ENCODE measurements around the gene CLDN15.
"Not testable (repeated sequence)": the region's sequence is repeated elsewhere in the genome, so short reads cannot be mapped to it uniquely, and the experiment has no call there.

The CLDN15 gene

GRCh38 chr7:101253199-101253598 lies 15.6 kb upstream of the CLDN15 start:
- H3K27ac Mint-ChIP-seq; H3K9me3 Mint-ChIP-seq (ENCODE audit: low read depth): not testable (repeated sequence)
- peak overlapping the region; percentile 100 for H3K4me3 Mint-ChIP-seq

DNA sequence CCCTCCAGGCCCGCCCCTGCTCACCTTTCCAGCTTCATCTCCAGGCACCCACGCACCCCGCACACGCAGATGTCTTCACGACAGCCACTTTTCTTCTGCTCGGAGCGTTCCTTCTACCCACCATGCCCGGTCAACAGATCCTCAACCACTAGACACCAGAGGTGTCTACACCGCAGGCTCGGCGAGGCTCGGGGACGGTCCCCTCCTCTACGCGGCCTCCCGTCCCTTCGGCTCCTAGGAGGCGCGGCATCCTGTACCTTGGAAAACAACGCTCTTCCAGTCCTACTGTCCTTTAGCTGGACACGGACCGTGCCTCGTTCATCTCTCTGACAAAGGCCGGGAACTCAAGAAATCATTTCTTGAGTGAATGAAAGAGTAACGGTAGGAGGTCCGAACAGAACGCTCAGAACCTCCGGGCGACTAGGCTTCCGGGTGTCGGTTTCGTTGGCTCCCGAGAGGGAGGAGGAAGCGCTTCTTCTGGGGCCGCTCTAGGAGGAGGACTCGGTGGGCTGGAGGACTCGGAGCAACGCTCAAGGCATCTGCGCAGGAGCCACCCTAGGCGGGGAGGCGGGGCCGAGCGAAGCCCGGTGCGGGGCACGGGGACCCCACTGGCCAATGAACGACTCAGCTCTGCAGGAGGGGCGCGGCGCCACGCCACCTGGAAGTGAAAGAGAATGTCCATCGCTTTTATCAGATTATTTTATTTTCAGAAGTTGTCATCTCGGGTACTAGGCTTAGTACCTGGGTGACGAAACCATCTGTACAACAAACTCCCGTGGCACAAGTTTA lies 14.5 kb upstream of the CLDN15 start:
- Mint-ChIP-seq H3K4me3 (peak overlapping the region; percentile 100), H3K27ac (peak overlapping the region; percentile 99), H3K4me1 (ENCODE audit: low read depth) (peaks cover 26% of the 10 kb centered on the region), H3K27me3 (peaks cover 2% of the 10 kb centered on the region), H3K9me3 (ENCODE audit: low read depth) (no peaks in the 10 kb centered on the region), H3K36me3 (peaks cover 5% of the 10 kb centered on the region)

More at GRCh38 chr7:101253199-101253598, 15.6 kb upstream of the CLDN15 start:
- H3K27me3 Mint-ChIP-seq, H3K36me3 Mint-ChIP-seq: not testable (repeated sequence)
- peaks cover 24% of the 10 kb centered on the region for H3K4me1 Mint-ChIP-seq (ENCODE audit: low read depth)

GRCh38 chr7:101250324-101250723 lies 12.7 kb upstream of the CLDN15 start:
- H3K27me3 Mint-ChIP-seq = no peaks in the 10 kb centered on the region
- H3K4me1 Mint-ChIP-seq (ENCODE audit: low read depth) = peaks cover 32% of the 10 kb centered on the region
- H3K4me3 Mint-ChIP-seq = peak overlapping the region; percentile 100
- H3K27ac Mint-ChIP-seq = peak overlapping the region; percentile 61
- no peaks in the 10 kb centered on the region for H3K9me3 Mint-ChIP-seq (ENCODE audit: low read depth)
- H3K36me3 Mint-ChIP-seq = peaks cover 5% of the 10 kb centered on the region

- peaks cover 43% of the 10 kb centered on the region for H3K4me1 Mint-ChIP-seq (ENCODE audit: low read depth)
- H3K36me3 Mint-ChIP-seq = peaks cover 5% of the 10 kb centered on the region
- peak overlapping the region; percentile 40 for H3K4me3 Mint-ChIP-seq
- H3K27me3 Mint-ChIP-seq = no peaks in the 10 kb centered on the region
- H3K9me3 Mint-ChIP-seq (ENCODE audit: low read depth) = no peaks in the 10 kb centered on the region
- H3K27ac Mint-ChIP-seq = no peak overlapping the region
Observed at GRCh38 chr7:101248276-101248675, 10.7 kb upstream of the CLDN15 start.

DNA sequence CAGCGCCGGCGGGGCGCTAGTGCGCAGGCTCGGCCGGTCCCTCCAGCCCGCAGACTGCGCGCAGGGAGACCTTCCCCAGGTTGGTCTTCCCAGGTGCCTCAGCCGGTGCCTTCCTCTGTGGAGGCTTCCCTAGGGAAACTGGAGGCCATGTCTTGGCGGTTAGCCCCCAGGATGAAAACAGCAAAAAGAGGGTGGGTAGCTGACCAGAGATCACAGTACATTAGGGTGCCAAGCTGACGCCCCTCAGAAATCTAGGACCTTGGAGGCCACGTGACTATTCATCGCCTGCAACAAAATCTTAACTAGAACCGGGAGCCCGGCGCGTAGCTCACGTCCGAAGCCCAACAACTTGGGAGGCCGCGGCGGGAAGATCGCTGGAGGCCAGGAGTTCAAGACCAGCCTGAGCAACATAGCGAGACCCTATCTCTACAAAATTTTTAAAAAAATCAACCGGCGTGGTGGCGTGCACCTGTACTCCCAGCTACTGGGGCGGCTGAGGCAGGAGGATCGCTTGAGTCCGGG lies 7.6 kb upstream of the CLDN15 start:
- peak overlapping the region; percentile 98 for H3K27ac Mint-ChIP-seq
- peaks cover 34% of the 10 kb centered on the region for H3K4me1 Mint-ChIP-seq (ENCODE audit: low read depth)
- no peaks in the 10 kb centered on the region for H3K9me3 Mint-ChIP-seq (ENCODE audit: low read depth)
- peaks cover 2% of the 10 kb centered on the region for H3K36me3 Mint-ChIP-seq
- peak overlapping the region; percentile 98 for H3K4me3 Mint-ChIP-seq
- no peaks in the 10 kb centered on the region for H3K27me3 Mint-ChIP-seq

GRCh38 chr7:101244375-101245146 lies 7.0 kb upstream of the CLDN15 start, which contains the start of gene FIS1:
TSS of gene FIS1 (minus strand) at chr7:101245081. CDS start at chr7:101245004, 77 bp downstream.
- peaks cover 31% of the 10 kb centered on the region for H3K4me1 Mint-ChIP-seq (ENCODE audit: low read depth)
- no peaks in the 10 kb centered on the region for H3K9me3 Mint-ChIP-seq (ENCODE audit: low read depth)
- H3K36me3 Mint-ChIP-seq = peaks cover 2% of the 10 kb centered on the region
- peak within 1 kb of the TSS; percentile 98 for H3K4me3 Mint-ChIP-seq
- no peaks in the 10 kb centered on the region for H3K27me3 Mint-ChIP-seq
- peak within 1 kb of the TSS; percentile 98 for H3K27ac Mint-ChIP-seq

GRCh38 chr7:101243646-101244374 lies 6.2 kb upstream of the CLDN15 start:
- H3K4me1 Mint-ChIP-seq (ENCODE audit: low read depth) = peaks cover 31% of the 10 kb centered on the region
- peaks cover 2% of the 10 kb centered on the region for H3K36me3 Mint-ChIP-seq
- no peaks in the 10 kb centered on the region for H3K27me3 Mint-ChIP-seq
- H3K9me3 Mint-ChIP-seq (ENCODE audit: low read depth) = no peaks in the 10 kb centered on the region
- H3K4me3 Mint-ChIP-seq = peak overlapping the region; percentile 98
- H3K27ac Mint-ChIP-seq = peak overlapping the region; percentile 98

- H3K4me3 Mint-ChIP-seq = no peak overlapping the region
- no peaks in the 10 kb centered on the region for H3K27me3 Mint-ChIP-seq
- H3K4me1 Mint-ChIP-seq (ENCODE audit: low read depth) = peaks cover 25% of the 10 kb centered on the region
- H3K36me3 Mint-ChIP-seq = no peaks in the 10 kb centered on the region
- H3K27ac Mint-ChIP-seq = no peak overlapping the region
- H3K9me3 Mint-ChIP-seq (ENCODE audit: low read depth) = no peaks in the 10 kb centered on the region
Observed at GRCh38 chr7:101241443-101242349, 4.1 kb upstream of the CLDN15 start.

DNA sequence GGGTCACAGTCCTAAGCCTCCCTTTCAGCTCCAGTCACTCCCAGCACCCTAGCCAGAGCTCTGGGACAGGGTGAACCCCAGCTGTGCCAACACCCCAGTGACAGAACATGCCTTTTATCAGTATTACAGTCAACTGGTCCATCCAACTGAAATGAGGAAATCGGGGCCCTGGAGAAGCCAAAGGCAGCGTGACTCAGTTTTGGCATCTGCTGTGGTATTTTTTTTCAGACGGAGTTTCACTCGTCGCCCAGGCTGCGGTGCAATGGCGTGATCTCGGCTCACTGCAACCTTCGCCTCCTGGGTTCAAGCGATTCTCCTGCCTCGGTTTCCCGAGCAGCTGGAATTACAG lies 3.4 kb upstream of the CLDN15 start:
- Mint-ChIP-seq H3K36me3 (no peaks in the 10 kb centered on the region), H3K4me3 (no peak overlapping the region), H3K27me3 (no peaks in the 10 kb centered on the region)

GRCh38 chr7:101240226-101241014 lies 2.8 kb upstream of the CLDN15 start:
- no peaks in the 10 kb centered on the region for H3K9me3 Mint-ChIP-seq (ENCODE audit: low read depth)
- H3K27ac Mint-ChIP-seq = no peak overlapping the region
- no peak overlapping the region for H3K4me3 Mint-ChIP-seq
- H3K27me3 Mint-ChIP-seq = no peaks in the 10 kb centered on the region
- H3K4me1 Mint-ChIP-seq (ENCODE audit: low read depth) = peaks cover 20% of the 10 kb centered on the region
- H3K36me3 Mint-ChIP-seq = no peaks in the 10 kb centered on the region

More for the DNA sequence above, 3.4 kb upstream of the CLDN15 start:
- H3K27ac Mint-ChIP-seq = no peak overlapping the region
- peaks cover 24% of the 10 kb centered on the region for H3K4me1 Mint-ChIP-seq (ENCODE audit: low read depth)
- H3K9me3 Mint-ChIP-seq (ENCODE audit: low read depth) = no peaks in the 10 kb centered on the region

- H3K27ac Mint-ChIP-seq = no peak overlapping the region
- no peak overlapping the region for H3K4me3 Mint-ChIP-seq
- H3K9me3 Mint-ChIP-seq (ENCODE audit: low read depth) = no peaks in the 10 kb centered on the region
- peaks cover 16% of the 10 kb centered on the region for H3K4me1 Mint-ChIP-seq (ENCODE audit: low read depth)
- no peaks in the 10 kb centered on the region for H3K27me3 Mint-ChIP-seq
- H3K36me3 Mint-ChIP-seq = no peaks in the 10 kb centered on the region
Observed at GRCh38 chr7:101239951-101240220, 2.3 kb upstream of the CLDN15 start.

- Mint-ChIP-seq H3K4me3 (no peak overlapping the region), H3K4me1 (ENCODE audit: low read depth) (peaks cover 16% of the 10 kb centered on the region), H3K36me3 (no peaks in the 10 kb centered on the region), H3K27ac (no peak overlapping the region), H3K9me3 (ENCODE audit: low read depth) (no peaks in the 10 kb centered on the region), H3K27me3 (no peaks in the 10 kb centered on the region)
Observed at GRCh38 chr7:101239191-101239950, 1.8 kb upstream of the CLDN15 start.
